Mesenchymal stem cell (in vitro differentiated cells and primary cell): ENCODE data around the gene TSSK6.
A peak's percentile ranks its signal among the peaks of the same experiment; 100 is the strongest.

Source experiments
- DNase-seq: peaks from one replicate; pipeline ENCODE4 v3.0.0-alpha.2; 2013
- H2AFZ ChIP-seq: one replicate; pipeline ENCODE4 v1.6.1; 2013; ENCODE audit warnings: low read depth, mild to moderate bottlenecking, control low read depth, inconsistent platforms, low read length, moderate library complexity
- H2AK5ac ChIP-seq: 2 replicates; pipeline ENCODE4 v1.6.1; 2013; ENCODE audit warnings: low read length, moderate library complexity, mild to moderate bottlenecking, inconsistent platforms; ENCODE audit not compliant: severe bottlenecking
- H2BK120ac ChIP-seq: one replicate; pipeline ENCODE4 v1.6.1; 2013; ENCODE audit warnings: low read depth, mild to moderate bottlenecking, inconsistent platforms, low read length, moderate library complexity
- H2BK12ac ChIP-seq, 2 experiments: one replicate each; pipeline ENCODE4 v1.6.1; 2013; ENCODE audit warnings: inconsistent platforms in 2 of 2, low read length in 2 of 2, mild to moderate bottlenecking in 2 of 2, moderate library complexity in 2 of 2, control low read depth in 1 of 2
- H2BK15ac ChIP-seq: one replicate; pipeline ENCODE4 v1.6.1; 2013; ENCODE audit warnings: mild to moderate bottlenecking, low read depth, inconsistent platforms; ENCODE audit not compliant: poor library complexity, severe bottlenecking
- H2BK5ac ChIP-seq: 2 replicates; pipeline ENCODE4 v1.6.1; 2013; ENCODE audit warnings: low read depth, mild to moderate bottlenecking, low read length, control low read depth, inconsistent platforms; ENCODE audit not compliant: poor library complexity, severe bottlenecking
- H3K14ac ChIP-seq, 2 experiments: one replicate each; pipeline ENCODE4 v1.6.1; 2013; ENCODE audit warnings: inconsistent platforms in 2 of 2, low read length in 2 of 2, control low read depth in 1 of 2, mild to moderate bottlenecking in 1 of 2, moderate library complexity in 1 of 2
- H3K18ac ChIP-seq, 2 experiments: one replicate each; pipeline ENCODE4 v1.6.1; 2013; ENCODE audit warnings: inconsistent platforms in 2 of 2, low read length in 2 of 2, control low read depth in 1 of 2, low read depth in 1 of 2, mild to moderate bottlenecking in 1 of 2
- H3K23ac ChIP-seq, 2 experiments: one replicate each; pipeline ENCODE4 v1.6.1; 2013; ENCODE audit warnings: inconsistent platforms in 2 of 2, low read length in 2 of 2, mild to moderate bottlenecking in 2 of 2, moderate library complexity in 2 of 2, control low read depth in 1 of 2
- H3K27ac ChIP-seq: 2 replicates; pipeline ENCODE4 v1.5.1; 2013; ENCODE audit warnings: mild to moderate bottlenecking, moderate library complexity, low read length, control low read depth, inconsistent platforms; ENCODE audit not compliant: poor library complexity, severe bottlenecking
- H3K27me3 ChIP-seq, 2 experiments: 2 replicates each; pipeline versions ENCODE4 v1.6.1 to v1.7.0; 2013; ENCODE audit warnings: low read length in 2 of 2, mild to moderate bottlenecking in 2 of 2, moderate library complexity in 2 of 2, control low read depth in 1 of 2, inconsistent platforms in 1 of 2; ENCODE audit not compliant: control insufficient read depth in 1 of 2, insufficient read depth in 1 of 2
- H3K36me3 ChIP-seq, 2 experiments: 2 replicates each; pipeline versions ENCODE4 v1.6.1 to v1.7.0; 2013; ENCODE audit warnings: low read length in 2 of 2, control low read depth in 1 of 2, inconsistent platforms in 1 of 2, low read depth in 1 of 2, mild to moderate bottlenecking in 1 of 2; ENCODE audit not compliant: insufficient read depth in 2 of 2, control insufficient read depth in 1 of 2
- H3K4ac ChIP-seq, 2 experiments: one replicate each; pipeline ENCODE4 v1.6.1; 2013; ENCODE audit warnings: inconsistent platforms in 2 of 2, low read length in 2 of 2, mild to moderate bottlenecking in 2 of 2, moderate library complexity in 2 of 2, control low read depth in 1 of 2, low read depth in 1 of 2
- H3K4me1 ChIP-seq: 2 replicates; pipeline ENCODE4 v1.6.1; 2013; ENCODE audit warnings: low read depth, low read length, control low read depth; ENCODE audit not compliant: control insufficient read depth, insufficient read depth
- H3K4me2 ChIP-seq: 2 replicates; pipeline ENCODE4 v1.6.1; 2013; ENCODE audit warnings: low read length, mild to moderate bottlenecking, inconsistent platforms; ENCODE audit not compliant: poor library complexity, severe bottlenecking
- H3K4me3 ChIP-seq, 2 experiments: 2 replicates each; pipeline versions ENCODE4 v1.5.1 to v1.7.0; 2013; ENCODE audit warnings: low read length in 2 of 2, mild to moderate bottlenecking in 2 of 2, control low read depth in 1 of 2, low read depth in 1 of 2; ENCODE audit not compliant: insufficient read depth in 1 of 2
- H3K79me1 ChIP-seq: replicated peaks from 2 replicates; pipeline ENCODE4 v1.6.1; 2013; ENCODE audit warnings: mild to moderate bottlenecking, control low read depth, low read length, inconsistent platforms; ENCODE audit not compliant: poor library complexity, severe bottlenecking
- H3K9ac ChIP-seq: 2 replicates; pipeline ENCODE4 v1.7.0; 2013; ENCODE audit warnings: mild to moderate bottlenecking, low read length, moderate library complexity
- H3K9me3 ChIP-seq: 2 replicates; pipeline ENCODE4 v1.7.0; 2013; ENCODE audit warnings: mild to moderate bottlenecking, low read length; ENCODE audit not compliant: control insufficient read depth
- H4K8ac ChIP-seq: one replicate; pipeline ENCODE4 v1.6.1; 2013; ENCODE audit warnings: inconsistent platforms, mild to moderate bottlenecking, low read length, moderate library complexity
- H4K91ac ChIP-seq: one replicate; pipeline ENCODE4 v1.6.1; 2013; ENCODE audit warnings: mild to moderate bottlenecking, low read length, inconsistent platforms
- WGBS: methylation state at CpG from one replicate; pipeline ENCODE4 v1.1.7; 2013; ENCODE audit warnings: mixed read lengths; 5-methylcytosine and 5-hydroxymethylcytosine counted together

The TSSK6 gene

GRCh38 chr19:19485998-19486290 is 29.4 kb downstream of the TSSK6 start:
- Histone ChIP-seq H3K9me3 (no peaks in the 10 kb centered on the region), H3K14ac (peak overlapping the region in 1 of 2 experiments; percentile 66), H3K18ac (peak overlapping the region in 1 of 2 experiments; percentile 63)

GRCh38 chr19:19485161-19485997 is 30.0 kb downstream of the TSSK6 start:
- H3K9ac ChIP-seq: no peak overlapping the region
- H2BK5ac ChIP-seq: no peak overlapping the region
- H3K4ac ChIP-seq: peak overlapping the region; percentile 10 to 76
- peak overlapping the region; percentile 34 for H2BK120ac ChIP-seq
- 54% methylated on average over 15 of the region's 15 CpGs for WGBS
- H4K8ac ChIP-seq: peak overlapping the region; percentile 77
- H2AK5ac ChIP-seq: peak overlapping the region; percentile 70
- H2AFZ ChIP-seq: no peak overlapping the region
- peak; percentile 77 for DNase-seq
- H3K27me3 ChIP-seq: no peaks in the 10 kb centered on the region
- H3K14ac ChIP-seq: peak overlapping the region in 1 of 2 experiments; percentile 66
- no peaks in the 10 kb centered on the region for H3K9me3 ChIP-seq
- peak overlapping the region; percentile 58 to 63 for H3K18ac ChIP-seq
- no peak overlapping the region for H3K4me3 ChIP-seq
- H3K23ac ChIP-seq: no peak overlapping the region
- H2BK12ac ChIP-seq: peak overlapping the region in 1 of 2 experiments; percentile 61
- peaks cover 11 to 42% of the 10 kb centered on the region in 2 experiments for H3K36me3 ChIP-seq
- H4K91ac ChIP-seq: peak overlapping the region; percentile 18
- H2BK15ac ChIP-seq: peak overlapping the region; percentile 44
- peaks cover 50% of the 10 kb centered on the region for H3K79me1 ChIP-seq
- peaks cover 60% of the 10 kb centered on the region for H3K4me1 ChIP-seq
- H3K4me2 ChIP-seq: no peak overlapping the region
- H3K27ac ChIP-seq: peak overlapping the region; percentile 55

More at GRCh38 chr19:19485998-19486290, 29.4 kb downstream of the TSSK6 start:
- Histone ChIP-seq H2BK12ac (peak overlapping the region in 1 of 2 experiments; percentile 61), H2AK5ac (peak overlapping the region; percentile 70), H3K4me3 (no peak overlapping the region), H3K4ac (peak overlapping the region; percentile 59 to 76), H3K27me3 (no peaks in the 10 kb centered on the region), H3K79me1 (peaks cover 44% of the 10 kb centered on the region), H2BK15ac (no peak overlapping the region), H3K36me3 (peaks cover 9 to 39% of the 10 kb centered on the region in 2 experiments), H4K91ac (peak overlapping the region; percentile 15), H3K9ac (no peak overlapping the region), H2AFZ (no peak overlapping the region), H3K23ac (no peak overlapping the region), H2BK5ac (no peak overlapping the region), H2BK120ac (no peak overlapping the region), H3K4me2 (no peak overlapping the region), H4K8ac (peak overlapping the region; percentile 16), H3K4me1 (peaks cover 60% of the 10 kb centered on the region), H3K27ac (peak overlapping the region; percentile 55)
- DNase-seq: no peak
- WGBS: over 99% methylated on average over 5 of the region's 5 CpGs

GRCh38 chr19:19482809-19483596 is 32.3 kb downstream of the TSSK6 start:
- Histone ChIP-seq H3K4ac (no peak overlapping the region), H4K91ac (peak overlapping the region; percentile 34), H2BK12ac (peak overlapping the region in 1 of 2 experiments; percentile 72), H3K4me1 (peaks cover 40% of the 10 kb centered on the region), H3K27me3 (no peaks in the 10 kb centered on the region), H2BK5ac (no peak overlapping the region), H3K79me1 (peaks cover 52% of the 10 kb centered on the region), H3K27ac (no peak overlapping the region), H3K9me3 (no peaks in the 10 kb centered on the region), H3K9ac (no peak overlapping the region), H2BK15ac (no peak overlapping the region), H3K4me3 (no peak overlapping the region), H2AFZ (no peak overlapping the region), H3K23ac (no peak overlapping the region), H2BK120ac (no peak overlapping the region), H3K14ac (peak overlapping the region in 1 of 2 experiments; percentile 31), H2AK5ac (no peak overlapping the region), H3K4me2 (no peak overlapping the region), H3K36me3 (peaks cover 16 to 43% of the 10 kb centered on the region in 2 experiments), H4K8ac (no peak overlapping the region), H3K18ac (no peak overlapping the region)
- WGBS: 94% methylated on average over 19 of the region's 19 CpGs
- no peak for DNase-seq

GRCh38 chr19:19480688-19481087 is 34.7 kb downstream of the TSSK6 start:
- DNase-seq: no peak
- Histone ChIP-seq H2BK15ac (no peak overlapping the region), H3K23ac (no peak overlapping the region), H3K27me3 (no peaks in the 10 kb centered on the region), H2BK5ac (no peak overlapping the region), H2AFZ (no peak overlapping the region), H3K4me1 (peaks cover 17% of the 10 kb centered on the region), H3K4ac (no peak overlapping the region), H3K27ac (no peak overlapping the region), H3K9ac (no peak overlapping the region), H2AK5ac (no peak overlapping the region), H2BK120ac (no peak overlapping the region), H3K4me2 (no peak overlapping the region), H3K9me3 (no peaks in the 10 kb centered on the region), H4K91ac (no peak overlapping the region), H3K18ac (no peak overlapping the region), H3K36me3 (peaks cover 16 to 36% of the 10 kb centered on the region in 2 experiments), H3K79me1 (peaks cover 54% of the 10 kb centered on the region), H2BK12ac (no peak overlapping the region), H3K4me3 (no peak overlapping the region), H3K14ac (no peak overlapping the region), H4K8ac (peak overlapping the region; percentile 19)
- WGBS: 99% methylated on average over 5 of the region's 5 CpGs
